ENCODE measurements around the gene PROC.

PROC gene

DNA sequence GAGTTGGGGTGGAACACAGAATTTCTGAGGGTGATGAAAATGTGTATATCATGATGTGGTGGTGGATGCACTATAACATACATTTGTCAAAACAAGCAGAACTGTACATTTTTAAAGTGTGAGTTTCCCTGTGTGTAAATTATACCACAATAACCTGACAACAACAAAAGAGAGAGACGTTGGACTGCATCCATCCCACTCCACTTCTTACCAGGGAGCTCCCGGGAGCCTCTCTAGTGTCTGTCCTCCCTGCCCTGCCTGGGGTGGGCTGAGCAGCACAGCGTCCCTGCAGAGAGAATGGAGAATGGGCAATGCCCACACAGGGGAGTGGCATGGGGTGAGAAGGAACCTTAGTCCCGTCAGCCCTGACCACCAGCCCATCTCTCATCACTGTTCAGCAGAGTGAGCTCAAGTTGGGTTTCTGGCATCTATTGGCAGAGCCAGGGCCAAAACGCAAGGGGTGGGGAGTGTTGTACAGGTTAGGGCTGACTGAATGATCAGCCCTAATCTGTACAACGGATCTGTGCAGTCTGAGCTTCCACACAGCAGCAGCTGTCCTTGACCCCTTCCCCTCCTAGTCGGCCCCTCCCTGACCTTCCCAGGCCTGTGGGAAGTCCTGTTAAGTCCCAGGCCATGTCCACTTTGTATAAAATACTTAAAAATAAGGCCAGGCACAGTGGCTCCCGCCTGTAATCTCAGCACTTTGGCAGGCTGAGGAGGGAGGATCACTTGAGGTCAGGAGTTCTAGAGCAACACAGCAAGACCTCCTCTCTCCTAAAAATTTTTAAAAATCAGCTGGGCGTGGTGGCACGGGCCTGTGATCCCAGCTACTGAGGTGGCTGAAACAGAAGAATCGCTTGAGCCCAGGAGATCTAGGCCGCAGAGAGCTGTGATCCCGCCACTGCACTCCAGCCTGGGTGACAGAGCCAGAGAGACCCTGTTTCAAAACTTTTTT, 3.3 kb upstream of the PROC start:
- no peak for DNase-seq (ENCODE audit: low spot score)

DNA sequence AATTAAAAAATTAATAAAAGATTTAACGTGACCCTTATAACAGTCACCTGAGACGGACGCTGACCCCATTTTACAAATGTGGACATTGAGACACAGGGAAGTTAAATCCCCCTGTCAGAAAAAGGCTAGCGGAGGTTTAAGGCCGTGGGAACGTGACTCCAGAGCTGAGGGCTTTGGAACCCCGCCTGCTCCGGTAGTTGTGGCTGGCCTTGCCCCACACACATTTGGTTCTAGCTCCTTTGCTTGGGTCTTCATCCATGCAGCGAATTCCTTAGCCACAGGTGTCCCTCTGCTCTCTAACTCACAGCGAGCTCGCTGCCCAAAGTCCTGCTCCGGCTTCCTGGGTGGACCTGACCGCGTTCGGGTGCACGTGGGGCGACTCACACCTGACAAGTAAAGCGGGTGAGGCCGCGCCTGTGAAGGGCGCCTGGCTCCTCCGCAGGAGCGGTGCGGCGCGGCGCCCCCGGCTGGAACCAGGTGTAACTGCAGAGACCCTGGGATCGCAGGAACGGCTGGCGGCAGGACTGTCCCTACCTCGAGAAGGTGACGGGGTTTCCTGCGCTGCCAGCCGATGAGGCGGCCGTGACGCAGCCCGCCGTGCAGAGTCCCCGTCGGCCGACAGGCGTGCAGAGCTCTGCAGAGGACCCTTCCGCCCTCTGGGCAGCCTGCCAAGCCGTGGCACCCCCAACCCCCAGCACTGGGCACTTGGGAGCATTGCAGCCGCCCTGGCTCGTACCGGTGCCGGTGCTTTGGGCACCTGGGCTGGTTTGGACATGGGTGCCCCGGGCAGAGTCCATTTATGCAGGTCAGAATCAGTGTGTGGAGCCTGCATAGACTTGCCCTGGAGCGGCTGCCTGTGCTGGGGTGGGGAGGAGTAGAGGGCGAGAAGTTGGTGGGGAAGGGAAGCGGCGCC, 2.4 kb upstream of the PROC start:
- no peak for DNase-seq (ENCODE audit: low spot score)

DNA sequence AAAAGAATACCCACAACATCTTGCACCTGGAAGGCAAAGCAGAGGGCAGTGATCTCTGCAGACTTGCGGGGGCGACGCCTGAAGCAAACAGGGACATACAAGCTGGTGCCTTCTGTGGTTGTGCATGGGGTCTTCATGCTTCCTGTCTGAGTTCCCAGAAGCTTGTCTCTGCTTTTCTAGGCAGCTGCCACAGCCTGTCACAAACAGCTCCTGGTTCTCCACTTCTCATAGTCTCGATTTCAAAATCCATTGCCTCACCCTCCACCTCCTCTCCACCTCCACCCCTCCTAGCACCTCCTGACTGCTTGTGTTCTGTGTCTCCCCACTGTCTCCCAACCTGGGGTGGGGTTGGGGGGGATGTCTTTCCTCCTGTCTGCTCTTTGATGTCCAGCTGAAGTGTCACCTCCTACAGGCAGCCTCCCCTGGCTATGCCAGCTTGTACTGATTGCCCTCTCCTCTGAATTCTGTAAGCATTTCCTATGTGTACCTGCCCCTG, 1.7 kb upstream of the PROC start:
- no peak for DNase-seq (ENCODE audit: low spot score)

DNA sequence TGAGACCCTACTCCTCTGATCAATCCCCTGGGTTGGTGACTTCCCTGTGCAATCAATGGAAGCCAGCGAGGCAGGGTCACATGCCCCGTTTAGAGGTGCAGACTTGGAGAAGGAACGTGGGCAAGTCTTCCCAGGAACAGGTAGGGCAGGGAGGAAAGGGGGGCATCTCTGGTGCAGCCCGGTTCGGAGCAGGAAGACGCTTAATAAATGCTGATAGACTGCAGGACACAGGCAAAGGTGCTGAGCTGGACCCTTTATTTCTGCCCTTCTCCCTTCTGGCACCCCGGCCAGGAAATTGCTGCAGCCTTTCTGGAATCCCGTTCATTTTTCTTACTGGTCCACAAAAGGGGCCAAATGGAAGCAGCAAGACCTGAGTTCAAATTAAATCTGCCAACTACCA, 821 bp upstream of the PROC start:
- DNase-seq (ENCODE audit: low spot score), result no peak

DNA sequence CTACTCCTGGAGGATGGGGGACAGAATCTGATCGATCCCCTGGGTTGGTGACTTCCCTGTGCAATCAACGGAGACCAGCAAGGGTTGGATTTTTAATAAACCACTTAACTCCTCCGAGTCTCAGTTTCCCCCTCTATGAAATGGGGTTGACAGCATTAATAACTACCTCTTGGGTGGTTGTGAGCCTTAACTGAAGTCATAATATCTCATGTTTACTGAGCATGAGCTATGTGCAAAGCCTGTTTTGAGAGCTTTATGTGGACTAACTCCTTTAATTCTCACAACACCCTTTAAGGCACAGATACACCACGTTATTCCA, 844 bp downstream of the PROC start:
- DNase-seq (ENCODE audit: low spot score), result no peak

DNA sequence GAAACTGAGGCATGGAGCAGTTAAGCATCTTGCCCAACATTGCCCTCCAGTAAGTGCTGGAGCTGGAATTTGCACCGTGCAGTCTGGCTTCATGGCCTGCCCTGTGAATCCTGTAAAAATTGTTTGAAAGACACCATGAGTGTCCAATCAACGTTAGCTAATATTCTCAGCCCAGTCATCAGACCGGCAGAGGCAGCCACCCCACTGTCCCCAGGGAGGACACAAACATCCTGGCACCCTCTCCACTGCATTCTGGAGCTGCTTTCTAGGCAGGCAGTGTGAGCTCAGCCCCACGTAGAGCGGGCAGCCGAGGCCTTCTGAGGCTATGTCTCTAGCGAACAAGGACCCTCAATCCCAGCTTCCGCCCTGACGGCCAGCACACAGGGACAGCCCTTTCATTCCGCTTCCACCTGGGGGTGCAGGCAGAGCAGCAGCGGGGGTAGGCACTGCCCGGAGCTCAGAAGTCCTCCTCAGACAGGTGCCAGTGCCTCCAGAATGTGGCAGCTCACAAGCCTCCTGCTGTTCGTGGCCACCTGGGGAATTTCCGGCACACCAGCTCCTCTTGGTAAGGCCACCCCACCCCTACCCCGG, 1.3 kb downstream of the PROC start:
- DNase-seq (ENCODE audit: low spot score), result no peak

DNA sequence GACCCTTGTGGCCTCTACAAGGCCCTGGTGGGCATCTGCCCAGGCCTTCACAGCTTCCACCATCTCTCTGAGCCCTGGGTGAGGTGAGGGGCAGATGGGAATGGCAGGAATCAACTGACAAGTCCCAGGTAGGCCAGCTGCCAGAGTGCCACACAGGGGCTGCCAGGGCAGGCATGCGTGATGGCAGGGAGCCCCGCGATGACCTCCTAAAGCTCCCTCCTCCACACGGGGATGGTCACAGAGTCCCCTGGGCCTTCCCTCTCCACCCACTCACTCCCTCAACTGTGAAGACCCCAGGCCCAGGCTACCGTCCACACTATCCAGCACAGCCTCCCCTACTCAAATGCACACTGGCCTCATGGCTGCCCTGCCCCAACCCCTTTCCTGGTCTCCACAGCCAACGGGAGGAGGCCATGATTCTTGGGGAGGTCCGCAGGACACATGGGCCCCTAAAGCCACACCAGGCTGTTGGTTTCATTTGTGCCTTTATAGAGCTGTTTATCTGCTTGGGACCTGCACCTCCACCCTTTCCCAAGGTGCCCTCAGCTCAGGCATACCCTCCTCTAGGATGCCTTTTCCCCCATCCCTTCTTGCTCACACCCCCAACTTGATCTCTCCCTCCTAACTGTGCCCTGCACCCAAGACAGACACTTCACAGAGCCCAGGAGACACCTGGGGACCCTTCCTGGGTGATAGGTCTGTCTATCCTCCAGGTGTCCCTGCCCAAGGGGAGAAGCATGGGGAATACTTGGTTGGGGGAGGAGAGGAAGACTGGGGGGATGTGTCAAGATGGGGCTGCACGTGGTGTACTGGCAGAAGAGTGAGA, 2.0 kb downstream of the PROC start:
- no peak for DNase-seq (ENCODE audit: low spot score)

DNA sequence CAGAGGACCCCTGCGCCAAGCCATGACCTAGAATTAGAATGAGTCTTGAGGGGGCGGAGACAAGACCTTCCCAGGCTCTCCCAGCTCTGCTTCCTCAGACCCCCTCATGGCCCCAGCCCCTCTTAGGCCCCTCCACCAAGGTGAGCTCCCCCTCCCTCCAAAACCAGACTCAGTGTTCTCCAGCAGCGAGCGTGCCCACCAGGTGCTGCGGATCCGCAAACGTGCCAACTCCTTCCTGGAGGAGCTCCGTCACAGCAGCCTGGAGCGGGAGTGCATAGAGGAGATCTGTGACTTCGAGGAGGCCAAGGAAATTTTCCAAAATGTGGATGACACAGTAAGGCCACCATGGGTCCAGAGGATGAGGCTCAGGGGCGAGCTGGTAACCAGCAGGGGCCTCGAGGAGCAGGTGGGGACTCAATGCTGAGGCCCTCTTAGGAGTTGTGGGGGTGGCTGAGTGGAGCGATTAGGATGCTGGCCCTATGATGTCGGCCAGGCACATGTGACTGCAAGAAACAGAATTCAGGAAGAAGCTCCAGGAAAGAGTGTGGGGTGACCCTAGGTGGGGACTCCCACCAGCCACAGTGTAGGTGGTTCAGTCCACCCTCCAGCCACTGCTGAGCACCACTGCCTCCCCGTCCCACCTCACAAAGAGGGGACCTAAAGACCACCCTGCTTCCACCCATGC, 3.0 kb downstream of the PROC start:
- DNase-seq (ENCODE audit: low spot score), result no peak

DNA sequence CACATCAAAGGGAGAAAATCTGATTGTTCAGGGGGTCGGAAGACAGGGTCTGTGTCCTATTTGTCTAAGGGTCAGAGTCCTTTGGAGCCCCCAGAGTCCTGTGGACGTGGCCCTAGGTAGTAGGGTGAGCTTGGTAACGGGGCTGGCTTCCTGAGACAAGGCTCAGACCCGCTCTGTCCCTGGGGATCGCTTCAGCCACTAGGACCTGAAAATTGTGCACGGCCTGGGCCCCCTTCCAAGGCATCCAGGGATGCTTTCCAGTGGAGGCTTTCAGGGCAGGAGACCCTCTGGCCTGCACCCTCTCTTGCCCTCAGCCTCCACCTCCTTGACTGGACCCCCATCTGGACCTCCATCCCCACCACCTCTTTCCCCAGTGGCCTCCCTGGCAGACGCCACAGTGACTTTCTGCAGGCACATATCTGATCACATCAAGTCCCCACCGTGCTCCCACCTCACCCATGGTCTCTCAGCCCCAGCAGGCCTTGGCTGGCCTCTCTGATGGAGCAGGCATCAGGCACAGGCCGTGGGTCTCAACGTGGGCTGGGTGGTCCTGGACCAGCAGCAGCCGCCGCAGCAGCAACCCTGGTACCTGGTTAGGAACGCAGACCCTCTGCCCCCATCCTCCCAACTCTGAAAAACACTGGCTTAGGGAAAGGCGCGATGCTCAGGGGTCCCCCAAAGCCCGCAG, 3.8 kb downstream of the PROC start:
- DNase-seq (ENCODE audit: low spot score), result no peak

DNA sequence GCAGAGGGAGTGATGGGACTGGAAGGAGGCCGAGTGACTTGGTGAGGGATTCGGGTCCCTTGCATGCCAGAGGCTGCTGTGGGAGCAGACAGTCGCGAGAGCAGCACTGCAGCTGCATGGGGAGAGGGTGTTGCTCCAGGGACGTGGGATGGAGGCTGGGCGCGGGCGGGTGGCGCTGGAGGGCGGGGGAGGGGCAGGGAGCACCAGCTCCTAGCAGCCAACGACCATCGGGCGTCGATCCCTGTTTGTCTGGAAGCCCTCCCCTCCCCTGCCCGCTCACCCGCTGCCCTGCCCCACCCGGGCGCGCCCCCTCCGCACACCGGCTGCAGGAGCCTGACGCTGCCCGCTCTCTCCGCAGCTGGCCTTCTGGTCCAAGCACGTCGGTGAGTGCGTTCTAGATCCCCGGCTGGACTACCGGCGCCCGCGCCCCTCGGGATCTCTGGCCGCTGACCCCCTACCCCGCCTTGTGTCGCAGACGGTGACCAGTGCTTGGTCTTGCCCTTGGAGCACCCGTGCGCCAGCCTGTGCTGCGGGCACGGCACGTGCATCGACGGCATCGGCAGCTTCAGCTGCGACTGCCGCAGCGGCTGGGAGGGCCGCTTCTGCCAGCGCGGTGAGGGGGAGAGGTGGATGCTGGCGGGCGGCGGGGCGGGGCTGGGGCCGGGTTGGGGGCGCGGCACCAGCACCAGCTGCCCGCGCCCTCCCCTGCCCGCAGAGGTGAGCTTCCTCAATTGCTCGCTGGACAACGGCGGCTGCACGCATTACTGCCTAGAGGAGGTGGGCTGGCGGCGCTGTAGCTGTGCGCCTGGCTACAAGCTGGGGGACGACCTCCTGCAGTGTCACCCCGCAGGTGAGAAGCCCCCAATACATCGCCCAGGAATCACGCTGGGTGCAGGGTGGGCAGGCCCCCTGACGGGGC, 4.6 kb downstream of the PROC start:
- DNase-seq (ENCODE audit: low spot score), result no peak

DNA sequence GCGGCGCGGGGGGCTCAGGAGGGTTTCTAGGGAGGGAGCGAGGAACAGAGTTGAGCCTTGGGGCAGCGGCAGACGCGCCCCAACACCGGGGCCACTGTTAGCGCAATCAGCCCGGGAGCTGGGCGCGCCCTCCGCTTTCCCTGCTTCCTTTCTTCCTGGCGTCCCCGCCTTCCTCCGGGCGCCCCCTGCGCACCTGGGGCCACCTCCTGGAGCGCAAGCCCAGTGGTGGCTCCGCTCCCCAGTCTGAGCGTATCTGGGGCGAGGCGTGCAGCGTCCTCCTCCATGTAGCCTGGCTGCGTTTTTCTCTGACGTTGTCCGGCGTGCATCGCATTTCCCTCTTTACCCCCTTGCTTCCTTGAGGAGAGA, 5.2 kb downstream of the PROC start:
- no peak for DNase-seq (ENCODE audit: low spot score)

DNA sequence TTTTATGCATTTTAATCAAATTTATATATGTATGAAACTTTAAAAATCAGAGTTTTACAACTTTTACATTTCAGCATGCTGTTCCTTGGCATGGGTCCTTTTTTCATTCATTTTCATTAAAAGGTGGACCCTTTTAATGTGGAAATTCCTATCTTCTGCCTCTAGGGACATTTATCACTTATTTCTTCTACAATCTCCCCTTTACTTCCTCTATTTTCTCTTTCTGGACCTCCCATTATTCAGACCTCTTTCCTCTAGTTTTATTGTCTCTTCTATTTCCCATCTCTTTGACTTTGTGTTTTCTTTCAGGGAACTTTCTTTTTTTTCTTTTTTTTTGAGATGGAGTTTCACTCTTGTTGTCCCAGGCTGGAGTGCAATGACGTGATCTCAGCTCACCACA, 5.7 kb downstream of the PROC start:
- DNase-seq (ENCODE audit: low spot score), result no peak

DNA sequence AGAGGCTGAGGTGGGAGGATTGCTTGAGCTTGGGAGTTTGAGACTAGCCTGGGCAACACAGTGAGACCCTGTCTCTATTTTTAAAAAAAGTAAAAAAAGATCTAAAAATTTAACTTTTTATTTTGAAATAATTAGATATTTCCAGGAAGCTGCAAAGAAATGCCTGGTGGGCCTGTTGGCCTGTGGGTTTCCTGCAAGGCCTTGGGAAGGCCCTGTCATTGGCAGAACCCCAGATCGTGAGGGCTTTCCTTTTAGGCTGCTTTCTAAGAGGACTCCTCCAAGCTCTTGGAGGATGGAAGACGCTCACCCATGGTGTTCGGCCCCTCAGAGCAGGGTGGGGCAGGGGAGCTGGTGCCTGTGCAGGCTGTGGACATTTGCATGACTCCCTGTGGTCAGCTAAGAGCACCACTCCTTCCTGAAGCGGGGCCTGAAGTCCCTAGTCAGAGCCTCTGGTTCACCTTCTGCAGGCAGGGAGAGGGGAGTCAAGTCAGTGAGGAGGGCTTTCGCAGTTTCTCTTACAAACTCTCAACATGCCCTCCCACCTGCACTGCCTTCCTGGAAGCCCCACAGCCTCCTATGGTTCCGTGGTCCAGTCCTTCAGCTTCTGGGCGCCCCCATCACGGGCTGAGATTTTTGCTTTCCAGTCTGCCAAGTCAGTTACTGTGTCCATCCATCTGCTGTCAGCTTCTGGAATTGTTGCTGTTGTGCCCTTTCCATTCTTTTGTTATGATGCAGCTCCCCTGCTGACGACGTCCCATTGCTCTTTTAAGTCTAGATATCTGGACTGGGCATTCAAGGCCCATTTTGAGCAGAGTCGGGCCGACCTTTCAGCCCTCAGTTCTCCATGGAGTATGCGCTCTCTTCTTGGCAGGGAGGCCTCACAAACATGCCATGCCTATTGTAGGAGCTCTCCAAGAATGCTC, 6.6 kb downstream of the PROC start:
- DNase-seq (ENCODE audit: low spot score), result no peak

DNA sequence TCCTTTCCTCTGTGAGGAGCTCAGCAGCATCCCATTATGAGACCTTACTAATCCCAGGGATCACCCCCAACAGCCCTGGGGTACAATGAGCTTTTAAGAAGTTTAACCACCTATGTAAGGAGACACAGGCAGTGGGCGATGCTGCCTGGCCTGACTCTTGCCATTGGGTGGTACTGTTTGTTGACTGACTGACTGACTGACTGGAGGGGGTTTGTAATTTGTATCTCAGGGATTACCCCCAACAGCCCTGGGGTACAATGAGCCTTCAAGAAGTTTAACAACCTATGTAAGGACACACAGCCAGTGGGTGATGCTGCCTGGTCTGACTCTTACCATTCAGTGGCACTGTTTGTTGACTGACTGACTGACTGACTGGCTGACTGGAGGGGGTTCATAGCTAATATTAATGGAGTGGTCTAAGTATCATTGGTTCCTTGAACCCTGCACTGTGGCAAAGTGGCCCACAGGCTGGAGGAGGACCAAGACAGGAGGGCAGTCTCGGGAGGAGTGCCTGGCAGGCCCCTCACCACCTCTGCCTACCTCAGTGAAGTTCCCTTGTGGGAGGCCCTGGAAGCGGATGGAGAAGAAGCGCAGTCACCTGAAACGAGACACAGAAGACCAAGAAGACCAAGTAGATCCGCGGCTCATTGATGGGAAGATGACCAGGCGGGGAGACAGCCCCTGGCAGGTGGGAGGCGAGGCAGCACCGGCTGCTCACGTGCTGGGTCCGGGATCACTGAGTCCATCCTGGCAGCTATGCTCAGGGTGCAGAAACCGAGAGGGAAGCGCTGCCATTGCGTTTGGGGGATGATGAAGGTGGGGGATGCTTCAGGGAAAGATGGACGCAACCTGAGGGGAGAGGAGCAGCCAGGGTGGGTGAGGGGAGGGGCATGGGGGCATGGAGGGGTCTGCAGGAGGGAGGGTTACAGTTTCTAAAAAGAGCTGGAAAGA, 7.6 kb downstream of the PROC start:
- no peak for DNase-seq (ENCODE audit: low spot score)

DNA sequence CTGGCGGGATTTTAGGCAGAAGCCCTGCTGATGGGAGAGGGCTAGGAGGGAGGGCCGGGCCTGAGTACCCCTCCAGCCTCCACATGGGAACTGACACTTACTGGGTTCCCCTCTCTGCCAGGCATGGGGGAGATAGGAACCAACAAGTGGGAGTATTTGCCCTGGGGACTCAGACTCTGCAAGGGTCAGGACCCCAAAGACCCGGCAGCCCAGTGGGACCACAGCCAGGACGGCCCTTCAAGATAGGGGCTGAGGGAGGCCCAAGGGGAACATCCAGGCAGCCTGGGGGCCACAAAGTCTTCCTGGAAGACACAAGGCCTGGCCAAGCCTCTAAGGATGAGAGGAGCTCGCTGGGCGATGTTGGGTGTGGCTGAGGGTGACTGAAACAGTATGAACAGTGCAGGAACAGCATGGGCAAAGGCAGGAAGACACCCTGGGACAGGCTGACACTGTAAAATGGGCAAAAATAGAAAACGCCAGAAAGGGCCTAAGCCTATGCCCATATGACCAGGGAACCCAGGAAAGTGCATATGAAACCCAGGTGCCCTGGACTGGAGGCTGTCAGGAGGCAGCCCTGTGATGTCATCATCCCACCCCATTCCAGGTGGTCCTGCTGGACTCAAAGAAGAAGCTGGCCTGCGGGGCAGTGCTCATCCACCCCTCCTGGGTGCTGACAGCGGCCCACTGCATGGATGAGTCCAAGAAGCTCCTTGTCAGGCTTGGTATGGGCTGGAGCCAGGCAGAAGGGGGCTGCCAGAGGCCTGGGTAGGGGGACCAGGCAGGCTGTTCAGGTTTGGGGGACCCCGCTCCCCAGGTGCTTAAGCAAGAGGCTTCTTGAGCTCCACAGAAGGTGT, 8.5 kb downstream of the PROC start:
- no peak for DNase-seq (ENCODE audit: low spot score)

DNA sequence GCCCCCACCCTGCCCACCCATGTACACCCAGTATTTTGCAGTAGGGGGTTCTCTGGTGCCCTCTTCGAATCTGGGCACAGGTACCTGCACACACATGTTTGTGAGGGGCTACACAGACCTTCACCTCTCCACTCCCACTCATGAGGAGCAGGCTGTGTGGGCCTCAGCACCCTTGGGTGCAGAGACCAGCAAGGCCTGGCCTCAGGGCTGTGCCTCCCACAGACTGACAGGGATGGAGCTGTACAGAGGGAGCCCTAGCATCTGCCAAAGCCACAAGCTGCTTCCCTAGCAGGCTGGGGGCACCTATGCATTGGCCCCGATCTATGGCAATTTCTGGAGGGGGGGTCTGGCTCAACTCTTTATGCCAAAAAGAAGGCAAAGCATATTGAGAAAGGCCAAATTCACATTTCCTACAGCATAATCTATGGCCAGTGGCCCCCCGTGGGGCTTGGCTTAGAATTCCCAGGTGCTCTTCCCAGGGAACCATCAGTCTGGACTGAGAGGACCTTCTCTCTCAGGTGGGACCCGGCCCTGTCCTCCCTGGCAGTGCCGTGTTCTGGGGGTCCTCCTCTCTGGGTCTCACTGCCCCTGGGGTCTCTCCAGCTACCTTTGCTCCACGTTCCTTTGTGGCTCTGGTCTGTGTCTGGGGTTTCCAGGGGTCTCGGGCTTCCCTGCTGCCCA, 9.3 kb downstream of the PROC start:
- no peak for DNase-seq (ENCODE audit: low spot score)

All from globus pallidus (tissue), 1 donor.